ENCODE results near the gene RBBP5.

- no peak for TF ChIP-seq CTCF (IDR thresholded peaks at IDR 0.05)
- TF ChIP-seq EP300 (IDR thresholded peaks at IDR 0.05) = no peak
Observed at GRCh38 chr1:205065666-205066065, 56.1 kb downstream of the RBBP5 start.
